Measurements from ENCODE around the gene ECEL1.

Gene ECEL1

GRCh38 chr2:232497348-232497747 lies 9.7 kb upstream of the ECEL1 start:
- no peak for DNase-seq (ENCODE audit: low read depth)

- no peak for DNase-seq (ENCODE audit: low read depth)
Observed at GRCh38 chr2:232496501-232497270, 9.1 kb upstream of the ECEL1 start.

GRCh38 chr2:232495292-232495691 lies 7.7 kb upstream of the ECEL1 start:
- DNase-seq (ENCODE audit: low read depth): no peak

GRCh38 chr2:232494542-232494941 lies 6.9 kb upstream of the ECEL1 start:
- no peak for DNase-seq (ENCODE audit: low read depth)

- DNase-seq (ENCODE audit: low read depth): no peak
Observed at GRCh38 chr2:232493701-232494474, 6.3 kb upstream of the ECEL1 start.

GRCh38 chr2:232492963-232493700 lies 5.5 kb upstream of the ECEL1 start:
- no peak for DNase-seq (ENCODE audit: low read depth)

GRCh38 chr2:232492236-232492848 lies 4.7 kb upstream of the ECEL1 start:
- no peak for DNase-seq (ENCODE audit: low read depth)

GRCh38 chr2:232491139-232491780 lies 3.6 kb upstream of the ECEL1 start:
- DNase-seq (ENCODE audit: low read depth): no peak

GRCh38 chr2:232490221-232491138 lies 2.8 kb upstream of the ECEL1 start:
- no peak for DNase-seq (ENCODE audit: low read depth)

- no peak for DNase-seq (ENCODE audit: low read depth)
Observed at GRCh38 chr2:232489516-232490220, 2.0 kb upstream of the ECEL1 start.

GRCh38 chr2:232488721-232489300 lies 1.2 kb upstream of the ECEL1 start:
- DNase-seq (ENCODE audit: low read depth): no peak

- no peak for DNase-seq (ENCODE audit: low read depth)
Observed at GRCh38 chr2:232488097-232488711, 570 bp upstream of the ECEL1 start.

- no peak for DNase-seq (ENCODE audit: low read depth)
Observed at GRCh38 chr2:232486558-232487384, 863 bp downstream of the ECEL1 start.

GRCh38 chr2:232485757-232486557 lies 1.7 kb downstream of the ECEL1 start:
- DNase-seq (ENCODE audit: low read depth): no peak

- no peak for DNase-seq (ENCODE audit: low read depth)
Observed at GRCh38 chr2:232485348-232485756, 2.3 kb downstream of the ECEL1 start.

- no peak for DNase-seq (ENCODE audit: low read depth)
Observed at GRCh38 chr2:232484628-232485347, 2.8 kb downstream of the ECEL1 start.

Measured in stimulated activated CD4-positive, alpha-beta T cell treated with anti-CD3 and anti-CD28 coated beads, Interleukin-2, amount 100 ng/mL, for 4 hours (primary cell).